Mucosa of rectum (tissue), 2 donors: Measurements from ENCODE around the gene ZNF804B.

Experiments used
- H3K27ac ChIP-seq, 2 donors: one replicate each; pipeline ENCODE4 v1.7.0; 2013; ENCODE audit warnings: inconsistent platforms in 2 of 2, low read depth in 2 of 2, low read length in 2 of 2
- H3K27me3 ChIP-seq, 2 donors: one replicate each; pipeline ENCODE4 v1.7.0; 2013; ENCODE audit warnings: low read length in 2 of 2; ENCODE audit not compliant: control insufficient read depth in 2 of 2, insufficient read depth in 2 of 2
- H3K36me3 ChIP-seq, 2 donors: one replicate each; pipeline ENCODE4 v1.7.0; 2013; ENCODE audit warnings: low read length in 2 of 2; ENCODE audit not compliant: control insufficient read depth in 2 of 2, insufficient read depth in 2 of 2
- H3K4me1 ChIP-seq, 2 donors: one replicate each; pipeline ENCODE4 v1.7.0; 2013; ENCODE audit warnings: low read length in 2 of 2, mild to moderate bottlenecking in 1 of 2; ENCODE audit not compliant: control insufficient read depth in 2 of 2, insufficient read depth in 2 of 2
- H3K4me3 ChIP-seq, 2 donors: one replicate each; pipeline ENCODE4 v1.7.0; 2013; ENCODE audit warnings: low read length in 2 of 2
- H3K9ac ChIP-seq, 2 donors: one replicate each; pipeline ENCODE4 v1.7.0; 2013; ENCODE audit warnings: low read length in 2 of 2, low read depth in 1 of 2, mild to moderate bottlenecking in 1 of 2
- H3K9me3 ChIP-seq, 2 donors: one replicate each; pipeline ENCODE4 v1.7.0; 2013; ENCODE audit warnings: low read length in 2 of 2; ENCODE audit not compliant: control insufficient read depth in 2 of 2
- donor health status: healthy.
- donor health status: Normal muscosa, but diverticular disease.

ZNF804B gene

GRCh38 chr7:89054361-89054760 lies 294.9 kb downstream of the ZNF804B start:
- Histone ChIP-seq H3K4me1 (no peaks in the 10 kb centered on the region), H3K27ac (no peak overlapping the region), H3K27me3 (no peaks in the 10 kb centered on the region), H3K36me3 (no peaks in the 10 kb centered on the region), H3K9ac (no peak overlapping the region), H3K9me3 (no peaks in the 10 kb centered on the region), H3K4me3 (no peak overlapping the region)

DNA sequence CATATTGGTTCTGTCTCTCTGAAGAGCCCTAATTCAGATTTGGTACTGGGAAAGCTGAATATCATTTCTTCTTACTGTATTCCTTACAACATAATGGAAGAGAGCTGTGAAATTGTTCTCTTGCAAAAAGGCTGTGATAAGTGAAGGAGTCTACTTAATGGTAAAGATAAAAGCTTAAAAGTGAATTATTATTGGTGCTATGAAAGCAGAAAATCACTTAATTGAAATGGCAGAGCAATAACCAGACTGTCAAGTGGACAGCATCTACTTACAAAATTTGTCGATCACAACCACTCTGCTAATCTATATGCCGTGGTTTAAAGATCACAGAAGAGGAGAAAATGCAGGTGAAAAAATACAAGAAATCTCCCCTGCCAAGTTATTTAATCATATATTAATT lies 300.7 kb downstream of the ZNF804B start:
- Histone ChIP-seq H3K9me3 (no peaks in the 10 kb centered on the region), H3K4me1 (no peaks in the 10 kb centered on the region), H3K9ac (no peak overlapping the region), H3K27ac (no peak overlapping the region), H3K36me3 (no peaks in the 10 kb centered on the region), H3K4me3 (no peak overlapping the region), H3K27me3 (no peaks in the 10 kb centered on the region)

DNA sequence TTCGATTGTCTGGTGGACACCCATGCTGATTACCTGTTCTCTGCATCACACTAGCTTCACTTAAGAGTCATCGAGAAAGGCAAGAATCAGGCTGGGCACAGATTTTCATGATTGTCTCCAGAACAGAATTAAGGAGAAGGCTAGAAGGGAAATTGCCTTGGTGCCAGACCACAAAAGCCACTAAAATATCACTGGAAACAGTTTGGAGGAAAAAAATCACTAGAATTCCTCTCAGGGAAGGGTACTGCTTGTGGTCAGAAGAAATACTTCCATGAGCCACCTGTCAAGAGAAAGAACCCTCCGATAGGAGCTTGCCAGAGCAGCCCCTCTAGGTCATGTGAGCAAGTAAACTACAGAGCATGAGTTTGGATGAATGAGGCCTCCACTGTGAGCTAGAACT lies 305.3 kb downstream of the ZNF804B start:
- no peaks in the 10 kb centered on the region for H3K36me3 ChIP-seq

GRCh38 chr7:89067048-89067447 lies 307.5 kb downstream of the ZNF804B start:
- Histone ChIP-seq H3K9me3 (no peaks in the 10 kb centered on the region), H3K4me3 (no peak overlapping the region), H3K27ac (no peak overlapping the region), H3K4me1 (no peaks in the 10 kb centered on the region), H3K36me3 (no peaks in the 10 kb centered on the region), H3K9ac (no peak overlapping the region), H3K27me3 (no peaks in the 10 kb centered on the region)

More for the DNA sequence above, 305.3 kb downstream of the ZNF804B start:
- Histone ChIP-seq H3K27me3 (no peaks in the 10 kb centered on the region), H3K4me3 (no peak overlapping the region), H3K9ac (no peak overlapping the region), H3K27ac (no peak overlapping the region), H3K9me3 (no peaks in the 10 kb centered on the region), H3K4me1 (no peaks in the 10 kb centered on the region)

DNA sequence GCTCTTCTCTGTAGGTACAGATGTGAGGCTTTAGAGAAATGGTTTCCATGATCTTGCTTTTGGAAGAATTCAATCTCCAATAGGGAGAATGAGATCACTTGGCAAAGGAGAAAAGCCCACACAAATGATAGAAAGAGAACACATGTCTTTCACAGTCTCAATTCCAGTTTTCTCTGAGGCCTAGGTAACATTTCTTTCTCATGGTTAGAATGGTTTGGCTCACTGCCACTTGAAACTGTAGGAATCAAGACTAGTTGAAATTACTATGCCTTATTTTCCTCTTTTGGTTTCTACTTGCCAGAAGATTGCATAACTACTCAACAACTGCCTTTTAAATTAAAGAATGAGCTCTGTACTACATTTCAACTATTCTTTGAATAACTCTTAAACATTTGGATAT lies 312.6 kb downstream of the ZNF804B start:
- Histone ChIP-seq H3K4me1 (no peaks in the 10 kb centered on the region), H3K27me3 (no peaks in the 10 kb centered on the region), H3K9me3 (peaks cover 0 to 3% of the 10 kb centered on the region in 2 donors), H3K9ac (no peak overlapping the region), H3K4me3 (no peak overlapping the region), H3K36me3 (no peaks in the 10 kb centered on the region), H3K27ac (no peak overlapping the region)

- no peak overlapping the region for H3K9ac ChIP-seq
- H3K4me1 ChIP-seq, result no peaks in the 10 kb centered on the region
- H3K9me3 ChIP-seq, result peaks cover 0 to 3% of the 10 kb centered on the region in 2 donors
- no peak overlapping the region for H3K27ac ChIP-seq
- no peak overlapping the region for H3K4me3 ChIP-seq
- no peaks in the 10 kb centered on the region for H3K36me3 ChIP-seq
- H3K27me3 ChIP-seq, result no peaks in the 10 kb centered on the region
Measured at GRCh38 chr7:89073776-89074175, 314.3 kb downstream of the ZNF804B start.

- Histone ChIP-seq H3K36me3 (no peaks in the 10 kb centered on the region), H3K27ac (no peak overlapping the region), H3K4me1 (no peaks in the 10 kb centered on the region), H3K27me3 (no peaks in the 10 kb centered on the region), H3K9me3 (peaks cover 0 to 3% of the 10 kb centered on the region in 2 donors), H3K4me3 (no peak overlapping the region), H3K9ac (no peak overlapping the region)
Measured at GRCh38 chr7:89077992-89078391, 318.5 kb downstream of the ZNF804B start.

DNA sequence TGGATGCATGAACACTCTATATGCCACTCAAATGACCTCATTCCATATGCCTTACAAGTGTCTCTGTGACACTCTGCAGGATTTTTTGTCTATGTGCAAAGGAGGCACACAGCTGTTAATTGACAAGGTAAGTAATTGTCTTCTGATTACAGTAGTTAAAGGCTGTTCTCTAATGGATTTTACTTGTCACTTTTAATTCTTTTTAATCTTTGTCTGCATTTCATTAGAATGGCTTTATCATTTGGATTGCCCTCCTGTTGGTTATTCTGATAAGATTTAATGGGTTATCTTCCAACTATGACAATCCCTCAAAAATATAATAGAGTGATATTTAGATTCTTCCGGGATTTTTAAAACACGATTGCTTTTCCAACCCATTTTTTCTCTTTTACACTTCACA lies 326.1 kb downstream of the ZNF804B start:
- Histone ChIP-seq H3K9ac (no peak overlapping the region), H3K27me3 (no peaks in the 10 kb centered on the region), H3K4me3 (no peak overlapping the region), H3K9me3 (no peaks in the 10 kb centered on the region), H3K36me3 (no peaks in the 10 kb centered on the region), H3K4me1 (no peaks in the 10 kb centered on the region), H3K27ac (no peak overlapping the region)

GRCh38 chr7:89091550-89091949 lies 332.1 kb downstream of the ZNF804B start:
- no peak overlapping the region for H3K4me3 ChIP-seq
- no peaks in the 10 kb centered on the region for H3K36me3 ChIP-seq
- no peaks in the 10 kb centered on the region for H3K4me1 ChIP-seq
- H3K9me3 ChIP-seq, result no peaks in the 10 kb centered on the region
- H3K27ac ChIP-seq, result no peak overlapping the region
- H3K27me3 ChIP-seq, result no peaks in the 10 kb centered on the region
- no peak overlapping the region for H3K9ac ChIP-seq

DNA sequence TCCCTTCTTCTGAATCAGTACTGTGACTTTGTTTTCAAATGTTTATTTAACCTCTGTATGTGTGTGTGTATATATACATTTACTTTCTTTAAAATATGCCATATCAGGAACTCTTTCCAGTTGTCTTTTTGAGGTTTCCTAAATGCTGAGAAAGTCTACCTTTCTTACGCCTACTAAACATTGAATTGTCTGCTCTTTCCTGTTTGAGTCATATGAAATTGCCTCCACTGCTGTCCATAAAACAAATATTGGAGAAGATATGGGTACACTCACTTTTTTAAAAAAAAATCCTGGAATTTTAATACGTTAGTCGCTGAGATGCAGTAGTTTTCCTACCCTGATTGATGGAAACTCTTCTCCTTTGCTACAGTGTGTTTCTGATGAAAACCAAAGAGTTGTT lies 334.8 kb downstream of the ZNF804B start:
- no peaks in the 10 kb centered on the region for H3K27me3 ChIP-seq

DNA sequence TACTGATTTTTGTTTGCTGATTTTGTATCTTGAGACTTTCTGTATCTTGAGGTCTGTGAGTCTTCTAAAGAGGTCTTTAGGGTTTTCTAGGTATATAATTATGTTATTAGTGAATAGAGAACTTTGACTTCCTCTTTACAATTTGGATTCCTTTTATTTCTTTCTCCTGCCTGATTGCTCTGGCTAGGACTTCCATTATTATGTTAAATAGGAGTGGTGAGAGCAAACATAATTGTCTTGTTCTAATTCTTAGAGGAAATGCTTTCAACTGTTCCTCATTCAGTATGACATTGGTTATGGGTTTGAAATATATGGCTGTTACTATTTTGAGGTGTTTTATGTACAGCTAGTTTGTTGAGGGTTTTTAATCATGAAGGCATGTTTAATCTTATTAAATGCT lies 344.1 kb downstream of the ZNF804B start:
- no peak overlapping the region for H3K4me3 ChIP-seq
- H3K9me3 ChIP-seq, result no peaks in the 10 kb centered on the region
- H3K4me1 ChIP-seq, result no peaks in the 10 kb centered on the region
- no peak overlapping the region for H3K27ac ChIP-seq
- no peak overlapping the region for H3K9ac ChIP-seq
- H3K36me3 ChIP-seq, result no peaks in the 10 kb centered on the region
- no peaks in the 10 kb centered on the region for H3K27me3 ChIP-seq

More for the DNA sequence above, 334.8 kb downstream of the ZNF804B start:
- H3K9me3 ChIP-seq, result no peaks in the 10 kb centered on the region
- H3K4me3 ChIP-seq, result no peak overlapping the region
- H3K4me1 ChIP-seq, result no peaks in the 10 kb centered on the region
- no peaks in the 10 kb centered on the region for H3K36me3 ChIP-seq
- no peak overlapping the region for H3K27ac ChIP-seq
- H3K9ac ChIP-seq, result no peak overlapping the region
